Astrocyte (in vitro differentiated cells and primary cell): ENCODE results near the gene ZGPAT.

Source experiments
- EZH2 ChIP-seq: IDR thresholded peaks from 2 replicates; pipeline ENCODE4 v1.6.1; 2012; ENCODE audit warnings: mild to moderate bottlenecking, low read length, inconsistent platforms; ENCODE audit not compliant: insufficient read depth
- TF ChIP-seq, protein P1 (sequence below): IDR thresholded peaks from 2 replicates; pipeline ENCODE4 v1.5.1; 2011; ENCODE audit warnings: low read depth, mild to moderate bottlenecking, inconsistent platforms, low read length, moderate library complexity; ENCODE audit not compliant: insufficient read depth

- TF ChIP-seq EZH2: no peak
- TF ChIP-seq, protein P1, sequence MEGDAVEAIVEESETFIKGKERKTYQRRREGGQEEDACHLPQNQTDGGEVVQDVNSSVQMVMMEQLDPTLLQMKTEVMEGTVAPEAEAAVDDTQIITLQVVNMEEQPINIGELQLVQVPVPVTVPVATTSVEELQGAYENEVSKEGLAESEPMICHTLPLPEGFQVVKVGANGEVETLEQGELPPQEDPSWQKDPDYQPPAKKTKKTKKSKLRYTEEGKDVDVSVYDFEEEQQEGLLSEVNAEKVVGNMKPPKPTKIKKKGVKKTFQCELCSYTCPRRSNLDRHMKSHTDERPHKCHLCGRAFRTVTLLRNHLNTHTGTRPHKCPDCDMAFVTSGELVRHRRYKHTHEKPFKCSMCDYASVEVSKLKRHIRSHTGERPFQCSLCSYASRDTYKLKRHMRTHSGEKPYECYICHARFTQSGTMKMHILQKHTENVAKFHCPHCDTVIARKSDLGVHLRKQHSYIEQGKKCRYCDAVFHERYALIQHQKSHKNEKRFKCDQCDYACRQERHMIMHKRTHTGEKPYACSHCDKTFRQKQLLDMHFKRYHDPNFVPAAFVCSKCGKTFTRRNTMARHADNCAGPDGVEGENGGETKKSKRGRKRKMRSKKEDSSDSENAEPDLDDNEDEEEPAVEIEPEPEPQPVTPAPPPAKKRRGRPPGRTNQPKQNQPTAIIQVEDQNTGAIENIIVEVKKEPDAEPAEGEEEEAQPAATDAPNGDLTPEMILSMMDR: no peak
Measured at GRCh38 chr20:63688228-63689045, 19.4 kb upstream of the ZGPAT start.
